ENCODE data around the gene CD300LF. TPM values are rescaled to one million over a fixed set of nuclear protein-coding genes. Genes with fewer than 3 reads are reported as not detected.

Gene CD300LF
- total and polyA plus RNA-seq, 8 donors, result 0.19 to 4.7 (median 0.29) TPM

DNA sequence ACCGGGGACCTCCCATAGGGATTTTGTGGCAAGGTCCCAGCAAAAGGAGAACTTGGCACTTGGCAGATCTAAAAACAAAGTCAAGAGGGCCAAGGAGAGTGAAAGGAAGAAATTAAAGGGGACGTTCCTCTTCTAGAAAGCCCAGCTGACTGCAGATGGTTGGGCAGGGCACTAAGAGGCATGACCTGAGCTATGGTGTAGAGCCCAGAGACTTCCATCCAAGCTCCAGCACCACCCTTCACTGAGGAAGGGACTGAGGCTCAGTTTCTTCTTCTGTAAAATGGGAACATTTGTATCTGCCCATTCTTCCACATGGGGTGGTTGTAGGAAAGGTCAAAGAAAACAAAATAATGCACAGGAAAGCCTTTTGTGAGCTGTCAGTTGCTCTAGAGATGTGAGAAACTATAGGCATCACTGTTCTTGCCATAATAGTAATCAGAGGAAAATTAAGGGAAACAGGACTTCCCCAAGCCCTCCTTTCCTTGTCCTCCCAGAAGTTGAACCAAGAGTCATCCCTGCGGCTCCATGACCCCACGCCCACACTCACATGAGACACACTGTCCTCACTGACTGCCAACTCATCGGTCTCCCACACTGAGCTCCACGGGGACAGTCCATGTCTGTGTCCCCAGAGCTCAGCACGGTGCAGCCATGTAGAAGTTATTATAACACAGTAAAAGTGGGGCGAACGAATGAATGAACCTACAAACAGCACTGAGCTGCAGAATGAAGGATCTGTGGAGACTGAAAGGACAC is 10.4 kb downstream of the CD300LF start:
- no peaks in the 10 kb centered on the region for H3K27me3 ChIP-seq
- intact Hi-C loops (cut with DNase I), result no loop called here
- WGBS, 2 donors, result 56 to 71% methylated on average over 9 of the region's 9 CpGs
- no peak overlapping the region for H3K4me3 ChIP-seq
- peak in 2 of 4 donors; percentile 32 to 42 for ATAC-seq
- no peaks in the 10 kb centered on the region for H3K4me1 ChIP-seq
- H3K36me3 ChIP-seq, result no peaks in the 10 kb centered on the region
- TF ChIP-seq, protein P1, sequence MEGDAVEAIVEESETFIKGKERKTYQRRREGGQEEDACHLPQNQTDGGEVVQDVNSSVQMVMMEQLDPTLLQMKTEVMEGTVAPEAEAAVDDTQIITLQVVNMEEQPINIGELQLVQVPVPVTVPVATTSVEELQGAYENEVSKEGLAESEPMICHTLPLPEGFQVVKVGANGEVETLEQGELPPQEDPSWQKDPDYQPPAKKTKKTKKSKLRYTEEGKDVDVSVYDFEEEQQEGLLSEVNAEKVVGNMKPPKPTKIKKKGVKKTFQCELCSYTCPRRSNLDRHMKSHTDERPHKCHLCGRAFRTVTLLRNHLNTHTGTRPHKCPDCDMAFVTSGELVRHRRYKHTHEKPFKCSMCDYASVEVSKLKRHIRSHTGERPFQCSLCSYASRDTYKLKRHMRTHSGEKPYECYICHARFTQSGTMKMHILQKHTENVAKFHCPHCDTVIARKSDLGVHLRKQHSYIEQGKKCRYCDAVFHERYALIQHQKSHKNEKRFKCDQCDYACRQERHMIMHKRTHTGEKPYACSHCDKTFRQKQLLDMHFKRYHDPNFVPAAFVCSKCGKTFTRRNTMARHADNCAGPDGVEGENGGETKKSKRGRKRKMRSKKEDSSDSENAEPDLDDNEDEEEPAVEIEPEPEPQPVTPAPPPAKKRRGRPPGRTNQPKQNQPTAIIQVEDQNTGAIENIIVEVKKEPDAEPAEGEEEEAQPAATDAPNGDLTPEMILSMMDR (IDR thresholded peaks at IDR 0.05), result no peak
- no peak overlapping the region for H3K27ac ChIP-seq
- FAIRE-seq, result no peak
- no peak for DNase-seq
- no peaks in the 10 kb centered on the region for H3K9me3 ChIP-seq

DNA sequence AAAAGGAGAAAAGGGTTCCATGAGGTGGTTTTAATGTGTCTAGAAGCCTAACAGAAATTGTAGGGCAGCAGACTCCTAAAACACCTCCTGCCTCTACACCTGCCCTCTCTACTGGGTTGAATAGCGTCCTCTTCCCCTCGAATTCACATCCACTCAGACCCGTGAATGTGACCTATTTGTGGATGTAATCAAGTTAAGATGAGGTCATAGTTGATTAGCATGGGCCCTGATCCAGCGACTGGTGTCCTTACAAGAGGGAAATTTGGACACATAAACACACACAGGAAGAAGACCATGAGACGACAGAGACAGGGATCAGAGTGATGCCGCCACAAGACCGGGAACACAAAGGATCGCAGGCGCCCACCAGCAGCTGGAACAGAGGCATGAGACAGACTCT is 13.5 kb downstream of the CD300LF start:
- intact Hi-C loops (cut with DNase I), result no loop called here
- TF ChIP-seq, protein P1 (IDR thresholded peaks at IDR 0.05), result no peak

DNA sequence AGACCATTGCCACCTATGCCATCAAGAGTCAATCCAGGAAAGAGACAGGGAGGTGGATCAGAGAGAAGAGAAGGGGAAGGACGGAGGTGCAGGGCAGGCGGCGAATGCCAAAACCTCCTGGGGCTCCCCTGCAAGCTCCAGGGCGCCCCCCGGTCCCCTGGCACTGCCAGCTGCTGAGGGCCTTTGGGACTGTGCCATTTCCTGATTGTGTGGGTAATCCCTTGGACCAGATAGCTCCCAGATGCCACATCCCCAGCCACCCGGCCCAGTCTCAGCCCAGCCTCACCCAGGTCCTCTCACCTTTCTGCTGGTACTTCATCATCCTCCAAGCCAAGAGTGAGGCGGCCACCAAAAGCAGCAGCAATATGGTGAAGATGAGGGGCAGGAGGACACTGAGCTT is 14.7 kb downstream of the CD300LF start:
- TF ChIP-seq, protein P1 (IDR thresholded peaks at IDR 0.05), result no peak
- H3K4me1 ChIP-seq, result no peaks in the 10 kb centered on the region
- no peak for DNase-seq
- intact Hi-C loops (cut with DNase I), result no loop called here
- no peaks in the 10 kb centered on the region for H3K36me3 ChIP-seq
- no peaks in the 10 kb centered on the region for H3K27me3 ChIP-seq
- WGBS, 2 donors, result 81% methylated on average over 7 of the region's 7 CpGs
- no peaks in the 10 kb centered on the region for H3K9me3 ChIP-seq
- H3K4me3 ChIP-seq, result no peak overlapping the region
- FAIRE-seq, result no peak
- no peak overlapping the region for H3K27ac ChIP-seq
- no peak for ATAC-seq

More for the DNA sequence above, 13.5 kb downstream of the CD300LF start:
- Histone ChIP-seq H3K9me3 (no peaks in the 10 kb centered on the region), H3K36me3 (no peaks in the 10 kb centered on the region), H3K4me3 (no peak overlapping the region), H3K27ac (no peak overlapping the region), H3K4me1 (no peaks in the 10 kb centered on the region), H3K27me3 (no peaks in the 10 kb centered on the region)
- WGBS, 2 donors, result 66 to 73% methylated on average over 9 of the region's 9 CpGs
- DNase-seq, result no peak
- no peak for FAIRE-seq
- ATAC-seq, result no peak

DNA sequence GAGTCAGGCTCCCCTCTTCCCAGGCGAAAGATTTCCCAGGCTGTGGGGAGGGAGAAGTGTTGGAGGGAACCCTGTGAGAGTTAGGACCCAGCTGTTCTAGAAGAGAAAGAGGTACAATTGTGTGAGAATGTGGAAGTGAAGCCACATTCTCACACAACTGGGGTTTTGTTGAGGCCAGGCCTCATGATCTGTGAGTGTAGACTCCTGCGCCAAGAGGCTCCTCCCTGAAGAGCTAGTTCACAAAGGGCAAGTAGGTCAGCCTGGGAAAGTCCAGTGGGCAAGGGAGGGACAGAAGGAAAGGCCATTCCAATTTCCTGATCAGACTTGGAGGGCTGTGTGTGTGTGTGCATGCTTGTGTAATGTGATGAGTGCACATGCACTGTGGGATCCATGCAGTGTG is 15.2 kb downstream of the CD300LF start:
- no peaks in the 10 kb centered on the region for H3K4me1 ChIP-seq
- TF ChIP-seq, protein P1 (IDR thresholded peaks at IDR 0.05), result no peak
- DNase-seq (no peak), ATAC-seq (peak in 1 of 4 donors; percentile 51), FAIRE-seq (no peak)
- no peak overlapping the region for H3K27ac ChIP-seq
- H3K27me3 ChIP-seq, result no peaks in the 10 kb centered on the region
- intact Hi-C loops (cut with DNase I), result no loop called here
- H3K4me3 ChIP-seq, result no peak overlapping the region
- no peaks in the 10 kb centered on the region for H3K36me3 ChIP-seq
- no peaks in the 10 kb centered on the region for H3K9me3 ChIP-seq
- 89 to 90% methylated on average over 2 of the region's 2 CpGs for WGBS, 2 donors

DNA sequence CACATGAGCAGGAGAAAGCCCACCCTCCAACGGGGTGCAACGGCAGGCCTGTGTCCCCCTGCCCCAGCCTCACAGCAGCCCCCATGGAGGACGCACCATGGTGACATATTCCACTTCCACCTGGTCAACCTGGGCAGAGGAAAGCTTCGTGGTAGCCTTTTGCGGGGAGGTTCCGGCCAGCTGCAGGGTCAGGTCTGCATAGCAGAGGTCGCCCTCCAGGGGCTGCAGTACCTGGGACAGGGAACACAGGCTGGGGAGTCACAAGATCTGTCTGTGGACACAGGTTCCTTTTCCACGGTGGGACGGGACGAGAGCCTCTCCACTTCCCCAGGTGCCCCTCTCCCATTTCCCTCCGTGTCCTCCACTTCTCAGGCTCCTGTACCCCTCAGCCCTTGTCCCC is 17.1 kb downstream of the CD300LF start:
- FAIRE-seq (no peak), DNase-seq (no peak), ATAC-seq (no peak)
- Histone ChIP-seq H3K27ac (no peak overlapping the region), H3K4me1 (no peaks in the 10 kb centered on the region), H3K4me3 (no peak overlapping the region), H3K9me3 (no peaks in the 10 kb centered on the region), H3K36me3 (no peaks in the 10 kb centered on the region), H3K27me3 (no peaks in the 10 kb centered on the region)
- 45 to 66% methylated on average over 11 of the region's 11 CpGs for WGBS, 2 donors
- TF ChIP-seq, protein P1 (IDR thresholded peaks at IDR 0.05), result no peak
- intact Hi-C loops (cut with DNase I), result no loop called here
